Tibial artery (tissue), 4 donors: ENCODE measurements around the gene BUD31.

Experiments used
- DNase-seq, 2 donors: peaks; one replicate each; pipeline ENCODE4 v3.0.0-alpha.2; 2019
- H3K27ac ChIP-seq, 2 donors: fragments of 200-600 bp; sonication (generic) in 1 of 2; 1 replicate in 1 of 2; 2 replicates in 1 of 2; pipeline ENCODE4 v1.5.1; 2018 to 2019; ENCODE audit warnings: mild to moderate bottlenecking in 1 of 2
- H3K27me3 ChIP-seq, 2 donors: fragments of 200-600 bp; sonication (generic) in 1 of 2; one replicate each; pipeline versions ENCODE4 v1.5.1 to v1.6.0; 2016 to 2019
- H3K36me3 ChIP-seq, 3 donors: fragments of 200-600 bp; sonication (generic) in 2 of 3; one replicate each; pipeline ENCODE4 v1.5.1; 2016 to 2019; ENCODE audit warnings: mild to moderate bottlenecking in 2 of 3
- H3K4me1 ChIP-seq, 4 donors: fragments of 200-600 bp; sonication (generic) in 2 of 4; 1 replicate in 3 of 4; 2 replicates in 1 of 4; pipeline ENCODE4 v1.5.1; 2016 to 2019
- H3K4me3 ChIP-seq, 2 donors: fragments of 200-600 bp; sonication (generic) in 1 of 2; 1 replicate in 1 of 2; 2 replicates in 1 of 2; pipeline ENCODE4 v1.5.1; 2018 to 2019; ENCODE audit warnings: mild to moderate bottlenecking in 2 of 2
- H3K9me3 ChIP-seq, 3 donors: fragments of 200-600 bp; sonication (generic) in 1 of 3; one replicate each; pipeline ENCODE4 v1.5.1; 2016 to 2019
- intact Hi-C: fragments of 100-400 bp; cut with DNase I; formaldehyde crosslinking; loops from one replicate; pipeline ENCODE4 v1.15.0; 2023; ENCODE audit warnings: low total_unique reads
- TF ChIP-seq, protein P1 (sequence below), 2 experiments: fragments of 200-600 bp in 1 of 2; fragments of 450-650 bp in 1 of 2; IDR thresholded peaks; one replicate each; pipeline ENCODE4 v1.5.1; 2017 to 2019; ENCODE audit warnings: antibody characterized with exemption in 2 of 2, mild to moderate bottlenecking in 1 of 2, moderate library complexity in 1 of 2

The BUD31 gene

DNA sequence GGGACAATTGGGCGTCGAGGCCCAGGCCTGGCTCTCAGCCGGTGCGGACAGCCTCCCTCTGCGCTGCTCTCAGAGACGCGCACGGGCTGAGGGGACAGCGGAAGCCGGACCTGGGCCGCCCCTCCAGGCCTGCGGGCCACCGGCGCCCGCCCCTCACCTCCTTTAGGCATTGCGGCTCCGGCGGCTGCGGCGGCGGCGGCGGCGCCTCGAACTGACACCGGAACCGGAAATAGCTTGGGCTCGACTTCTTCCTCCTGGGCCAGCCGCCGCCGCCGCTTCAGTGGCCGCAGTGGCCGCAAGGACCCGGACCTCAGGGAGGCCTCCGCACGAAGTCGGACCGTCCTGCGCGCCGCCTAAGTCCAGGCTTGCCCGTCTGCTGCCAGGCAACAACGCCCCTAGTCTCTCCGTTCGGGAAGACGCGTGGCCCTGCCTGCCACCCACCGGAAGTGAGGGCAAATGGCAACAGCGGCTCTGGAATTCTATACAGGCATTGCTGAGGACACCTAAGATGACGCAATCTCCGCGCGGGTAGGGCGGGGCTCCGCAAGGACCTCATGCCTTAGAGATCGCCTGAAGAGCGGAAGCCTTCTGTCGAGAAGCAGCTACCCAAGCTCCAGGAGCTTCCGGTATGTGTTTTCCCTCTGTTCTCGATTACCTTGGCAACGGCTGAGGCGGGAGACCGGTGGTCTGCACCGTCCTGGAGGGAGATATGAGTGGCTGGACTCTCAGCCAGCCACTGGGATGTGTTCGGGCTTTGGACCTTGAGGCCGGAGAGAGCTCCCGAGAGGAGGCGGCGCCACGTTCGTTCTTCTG, at the start of gene BUD31, which contains the start of gene PDAP1:
BUD31 (plus strand) TSS at position 591 of the 813 bp plus-strand sequence. CDS start 2,124 bp downstream, outside the sequence.
PDAP1 (minus strand) TSS at position 219 of the 813 bp plus-strand sequence; CDS start at position 170, 49 bp downstream.
- no peaks in the 10 kb centered on the region for H3K9me3 ChIP-seq
- TF ChIP-seq, protein P1, sequence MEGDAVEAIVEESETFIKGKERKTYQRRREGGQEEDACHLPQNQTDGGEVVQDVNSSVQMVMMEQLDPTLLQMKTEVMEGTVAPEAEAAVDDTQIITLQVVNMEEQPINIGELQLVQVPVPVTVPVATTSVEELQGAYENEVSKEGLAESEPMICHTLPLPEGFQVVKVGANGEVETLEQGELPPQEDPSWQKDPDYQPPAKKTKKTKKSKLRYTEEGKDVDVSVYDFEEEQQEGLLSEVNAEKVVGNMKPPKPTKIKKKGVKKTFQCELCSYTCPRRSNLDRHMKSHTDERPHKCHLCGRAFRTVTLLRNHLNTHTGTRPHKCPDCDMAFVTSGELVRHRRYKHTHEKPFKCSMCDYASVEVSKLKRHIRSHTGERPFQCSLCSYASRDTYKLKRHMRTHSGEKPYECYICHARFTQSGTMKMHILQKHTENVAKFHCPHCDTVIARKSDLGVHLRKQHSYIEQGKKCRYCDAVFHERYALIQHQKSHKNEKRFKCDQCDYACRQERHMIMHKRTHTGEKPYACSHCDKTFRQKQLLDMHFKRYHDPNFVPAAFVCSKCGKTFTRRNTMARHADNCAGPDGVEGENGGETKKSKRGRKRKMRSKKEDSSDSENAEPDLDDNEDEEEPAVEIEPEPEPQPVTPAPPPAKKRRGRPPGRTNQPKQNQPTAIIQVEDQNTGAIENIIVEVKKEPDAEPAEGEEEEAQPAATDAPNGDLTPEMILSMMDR (IDR thresholded peaks at IDR 0.05) = peak in 1 of 2 experiments; percentile 43
- DNase-seq = peak; percentile 91 to 96
- H3K27ac ChIP-seq = peak within 1 kb of the TSS; percentile 93 to 97
- intact Hi-C loops = no loop called here
- H3K36me3 ChIP-seq = peaks cover 38 to 48% (median 44%) of the 10 kb centered on the region in 3 donors
- no peaks in the 10 kb centered on the region for H3K27me3 ChIP-seq
- peaks cover 0 to 53% (median 45%) of the 10 kb centered on the region in 4 donors for H3K4me1 ChIP-seq
- peak within 1 kb of the TSS; percentile 94 to 98 for H3K4me3 ChIP-seq

DNA sequence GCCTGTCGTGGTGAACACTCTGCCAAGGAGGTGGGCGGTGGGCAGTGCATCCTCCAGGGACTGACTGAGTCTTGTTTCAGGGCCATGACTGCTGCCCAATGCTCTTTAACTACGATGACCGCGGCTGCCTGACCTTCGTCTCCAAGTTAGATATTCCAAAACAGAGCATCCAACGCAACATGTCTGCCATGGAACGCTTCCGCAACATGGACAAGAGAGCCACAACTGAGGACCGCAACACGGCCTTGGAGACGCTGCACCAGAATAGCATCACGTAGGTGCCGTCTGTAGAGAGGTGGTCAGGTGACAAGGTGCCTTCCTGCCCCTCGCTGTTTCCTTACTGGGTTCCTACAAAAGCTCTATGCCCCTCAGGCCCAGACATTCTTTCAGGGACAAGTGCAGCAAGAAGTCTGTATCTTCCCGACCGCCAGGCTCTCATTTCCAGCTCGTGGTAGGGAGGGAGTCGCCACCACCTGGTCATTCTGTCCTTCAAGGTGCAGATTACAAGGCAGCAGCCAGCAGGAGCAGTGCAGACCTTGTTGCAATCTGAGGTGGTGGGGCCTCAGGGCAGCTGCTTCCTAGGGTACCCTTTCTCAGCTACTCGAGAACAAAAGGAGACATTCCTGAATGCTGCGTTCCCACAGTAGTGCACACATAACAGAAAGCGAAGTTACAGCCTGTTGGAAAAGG, 49.2 kb upstream of the BUD31 start:
- intact Hi-C loops = no loop called here
- no peak for DNase-seq
- TF ChIP-seq, protein P1 (IDR thresholded peaks at IDR 0.05) = no peak
- peaks cover 88 to 100% (median 91%) of the 10 kb centered on the region in 3 donors for H3K36me3 ChIP-seq
- no peaks in the 10 kb centered on the region for H3K4me1 ChIP-seq
- no peaks in the 10 kb centered on the region for H3K27me3 ChIP-seq
- no peaks in the 10 kb centered on the region for H3K9me3 ChIP-seq
- H3K4me3 ChIP-seq = no peak overlapping the region
- H3K27ac ChIP-seq = no peak overlapping the region

DNA sequence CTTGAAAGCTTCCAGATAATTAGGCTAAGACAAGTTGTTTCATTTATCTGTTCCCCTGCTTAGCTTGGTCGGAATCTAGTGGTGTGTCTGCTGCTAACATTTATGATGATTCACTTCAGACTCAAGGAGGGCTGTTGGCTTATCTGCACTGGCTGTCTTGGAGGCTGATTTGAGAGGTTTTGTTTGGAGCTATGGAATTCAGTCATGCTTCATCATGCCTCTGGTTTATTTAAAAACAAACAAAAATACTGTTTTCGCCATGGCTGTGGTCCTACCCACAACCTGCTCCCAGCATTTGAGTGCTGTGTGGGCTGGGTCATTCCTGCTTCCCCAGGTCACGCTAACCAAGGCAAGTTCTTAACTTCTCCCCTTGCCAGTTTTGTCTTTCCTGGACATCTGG, 46.0 kb upstream of the BUD31 start:
- TF ChIP-seq, protein P1 (IDR thresholded peaks at IDR 0.05) = no peak
- Histone ChIP-seq H3K4me3 (no peak overlapping the region), H3K36me3 (peaks cover 83 to 99% (median 92%) of the 10 kb centered on the region in 3 donors), H3K9me3 (no peaks in the 10 kb centered on the region), H3K4me1 (no peaks in the 10 kb centered on the region), H3K27me3 (no peaks in the 10 kb centered on the region), H3K27ac (no peak overlapping the region)
- no peak for DNase-seq
- intact Hi-C loops = no loop called here

DNA sequence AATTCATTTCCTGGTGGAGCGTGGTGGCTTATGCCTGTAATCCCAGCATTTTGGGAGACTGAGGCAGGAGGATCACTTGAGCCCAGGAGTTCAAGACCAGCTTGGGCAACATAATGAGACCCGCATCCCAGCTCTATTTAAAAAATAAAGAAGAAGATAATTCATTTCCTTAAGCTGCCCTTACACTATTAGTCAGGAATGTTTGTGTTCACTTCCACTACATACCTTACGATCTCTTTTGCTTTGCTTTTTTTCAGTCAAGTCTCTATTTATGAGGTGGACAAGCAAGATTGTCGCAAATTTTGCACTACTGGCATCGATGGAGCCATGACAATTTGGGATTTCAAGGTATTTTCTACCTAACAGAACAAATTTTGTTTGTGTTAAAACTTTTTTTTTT, 45.5 kb upstream of the BUD31 start:
- H3K27me3 ChIP-seq = no peaks in the 10 kb centered on the region
- no peaks in the 10 kb centered on the region for H3K4me1 ChIP-seq
- TF ChIP-seq, protein P1 (IDR thresholded peaks at IDR 0.05) = no peak
- no peaks in the 10 kb centered on the region for H3K9me3 ChIP-seq
- no peak overlapping the region for H3K4me3 ChIP-seq
- no peak overlapping the region for H3K27ac ChIP-seq
- DNase-seq = no peak
- peaks cover 78 to 94% (median 87%) of the 10 kb centered on the region in 3 donors for H3K36me3 ChIP-seq
- intact Hi-C loops = no loop called here

DNA sequence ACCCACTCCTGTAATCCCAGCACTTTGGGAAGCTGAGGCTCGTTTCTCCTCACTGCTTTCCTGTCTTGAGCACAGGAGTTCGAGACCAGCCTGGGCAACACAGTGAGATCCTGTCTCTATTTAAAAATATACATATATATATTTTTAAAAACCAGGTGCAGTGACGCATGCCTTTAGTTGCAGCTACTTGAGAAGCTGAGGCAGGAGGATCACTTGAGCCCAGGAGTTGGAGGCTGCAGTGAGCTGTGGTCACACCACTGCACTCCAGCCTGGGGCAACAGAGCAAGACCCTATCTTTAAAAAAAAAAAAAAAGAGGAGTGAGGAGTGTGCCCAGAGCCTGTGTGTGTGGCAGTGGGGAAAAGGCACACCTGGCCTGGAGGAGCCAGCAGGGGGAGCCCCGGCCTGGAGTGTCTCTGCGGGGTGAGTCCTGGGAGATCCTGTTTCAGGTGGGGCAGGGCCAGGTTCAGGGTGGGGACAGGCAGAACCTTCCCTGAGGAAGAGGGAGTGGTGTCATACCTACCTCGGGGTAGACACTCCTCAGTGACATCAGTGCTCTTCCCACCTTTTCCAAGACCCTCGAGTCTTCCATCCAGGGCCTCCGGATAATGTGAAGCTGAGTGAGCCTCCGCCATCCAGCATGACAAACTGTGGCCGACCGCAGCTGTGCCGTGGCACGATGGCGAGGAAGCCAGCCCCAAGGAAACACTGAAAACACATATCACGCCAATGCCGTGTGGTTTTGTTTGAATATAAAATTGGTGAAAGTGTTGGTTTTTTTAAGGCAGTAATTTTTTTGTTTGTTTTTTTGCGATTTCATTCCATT, 43.2 kb upstream of the BUD31 start:
- TF ChIP-seq, protein P1 (IDR thresholded peaks at IDR 0.05) = peak in 1 of 2 experiments; percentile 40
- H3K36me3 ChIP-seq = peaks cover 56 to 86% (median 64%) of the 10 kb centered on the region in 3 donors
- intact Hi-C loops = no loop called here
- H3K4me1 ChIP-seq = peaks cover 0 to 9% (median 2%) of the 10 kb centered on the region in 4 donors
- no peak overlapping the region for H3K4me3 ChIP-seq
- no peaks in the 10 kb centered on the region for H3K27me3 ChIP-seq
- no peaks in the 10 kb centered on the region for H3K9me3 ChIP-seq
- H3K27ac ChIP-seq = no peak overlapping the region
- DNase-seq = no peak
